HCT116 (cell line): ENCODE results near the gene ZNF488.

Experiments
- CBX3 ChIP-seq: IDR thresholded peaks from 2 replicates; pipeline ENCODE4 v1.6.1; 2012; ENCODE audit warnings: low read depth
- CEBPB ChIP-seq: IDR thresholded peaks from 2 replicates; pipeline ENCODE4 v1.6.1; 2012; ENCODE audit warnings: low read depth
- CTCF ChIP-seq, 3 experiments: fragments of 200-600 bp in 1 of 3; sonication (generic) in 1 of 3; IDR thresholded peaks in 2 of 3; conservative IDR thresholded peaks in 1 of 3; 2 replicates each; pipeline ENCODE4 v1.5.1; 2012 to 2017; ENCODE audit warnings: low read depth in 2 of 3, low read length in 2 of 3, antibody characterized with exemption in 1 of 3, borderline replicate concordance in 1 of 3, control low read depth in 1 of 3, mild to moderate bottlenecking in 1 of 3, mixed read lengths in 1 of 3, mixed run types in 1 of 3, moderate library complexity in 1 of 3; ENCODE audit not compliant: insufficient read depth in 1 of 3
- EZH2 ChIP-seq: fragments of 200-600 bp; sonication (generic); IDR thresholded peaks from 2 replicates; pipeline ENCODE4 v1.6.1; 2017; ENCODE audit warnings: antibody characterized with exemption, mixed run types
- POLR2A ChIP-seq: IDR thresholded peaks from 2 replicates; pipeline ENCODE4 v1.7.0; 2011; ENCODE audit warnings: borderline replicate concordance; ENCODE audit not compliant: insufficient read depth, insufficient read length; ENCODE audit errors: extremely low read depth
- POLR2AphosphoS5 ChIP-seq: IDR thresholded peaks from 2 replicates; pipeline ENCODE4 v1.6.1; 2011; ENCODE audit warnings: mild to moderate bottlenecking, low read depth, low read length, moderate library complexity
- RAD21 ChIP-seq: IDR thresholded peaks from 2 replicates; pipeline ENCODE4 v1.6.1; 2012; ENCODE audit warnings: low read depth, mild to moderate bottlenecking
- REST ChIP-seq: IDR thresholded peaks from 2 replicates; pipeline ENCODE4 v1.6.1; 2012; ENCODE audit warnings: low read depth
- SP1 ChIP-seq: IDR thresholded peaks from 2 replicates; pipeline ENCODE4 v1.6.1; 2012; ENCODE audit warnings: low read depth
- YY1 ChIP-seq: IDR thresholded peaks from 2 replicates; pipeline ENCODE4 v1.6.1; 2011; ENCODE audit warnings: low read length, low read depth, moderate library complexity, mild to moderate bottlenecking; ENCODE audit not compliant: insufficient replicate concordance; ENCODE audit errors: extremely low read depth
- ZBTB33 ChIP-seq: IDR thresholded peaks from 2 replicates; pipeline ENCODE4 v1.6.1; 2011; ENCODE audit warnings: mild to moderate bottlenecking, low read length, moderate library complexity; ENCODE audit not compliant: insufficient replicate concordance; ENCODE audit errors: extremely low read depth
- ZNF274 ChIP-seq: fragments of 200-500 bp; sonication (Bioruptor generic); IDR thresholded peaks from 2 replicates; pipeline ENCODE4 v1.6.1; 2014; ENCODE audit warnings: mild to moderate bottlenecking, low read depth, low read length, inconsistent platforms
- TF ChIP-seq, protein P1 (sequence below): IDR thresholded peaks from 2 replicates; pipeline ENCODE4 v1.6.1; 2012

DNA sequence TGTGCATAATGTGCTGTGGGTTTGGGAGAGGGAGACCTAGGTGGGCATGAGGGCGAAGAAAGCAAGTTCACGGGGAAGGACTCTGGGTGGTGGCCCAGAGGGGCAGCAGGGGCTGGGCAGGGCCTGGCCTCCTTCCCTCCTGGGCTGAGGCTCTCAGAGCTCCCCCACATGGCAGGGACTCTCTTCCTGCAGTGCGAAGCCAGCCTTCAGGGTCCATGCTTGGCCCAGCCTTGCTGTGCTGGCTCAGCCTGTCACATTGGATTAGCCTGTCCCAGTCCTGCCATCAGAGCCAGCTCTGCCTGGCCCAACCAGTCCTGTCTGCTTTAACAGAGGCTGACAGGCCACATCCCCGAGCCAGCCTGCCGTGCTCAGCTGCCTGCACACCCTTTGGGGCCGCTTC is 20.4 kb upstream of the ZNF488 start:
- TF ChIP-seq CTCF (IDR thresholded peaks at IDR 0.05 in 2 of 3, conservative IDR thresholded peaks at IDR 0.05 in 1 of 3; ENCODE audit: borderline replicate concordance in 1 of 3, insufficient read depth in 1 of 3, low read depth in 2 of 3, low read length in 2 of 3) = no peak
- no peak for TF ChIP-seq EZH2
- TF ChIP-seq POLR2A = no peak
- TF ChIP-seq, protein P1, sequence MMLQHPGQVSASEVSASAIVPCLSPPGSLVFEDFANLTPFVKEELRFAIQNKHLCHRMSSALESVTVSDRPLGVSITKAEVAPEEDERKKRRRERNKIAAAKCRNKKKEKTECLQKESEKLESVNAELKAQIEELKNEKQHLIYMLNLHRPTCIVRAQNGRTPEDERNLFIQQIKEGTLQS = no peak
- no peak for TF ChIP-seq RAD21
- TF ChIP-seq POLR2AphosphoS5 = no peak
- TF ChIP-seq REST = no peak
- TF ChIP-seq ZNF274 = no peak
- TF ChIP-seq SP1 = no peak
- TF ChIP-seq YY1 = no peak
- TF ChIP-seq CEBPB = no peak
- no peak for TF ChIP-seq CBX3
- TF ChIP-seq ZBTB33 = no peak
